Parathyroid adenoma (tissue), 2 donors: ENCODE measurements around the gene ADCY5.

Experiments used
- H2AFZ ChIP-seq: fragments of 300-600 bp; sonication (generic); one replicate; pipeline ENCODE4 v1.7.0; 2017; ENCODE audit warnings: antibody characterized with exemption, mild to moderate bottlenecking
- H3K27ac ChIP-seq: fragments of 300-600 bp; sonication (generic); one replicate; pipeline ENCODE4 v1.7.0; 2017
- H3K27me3 ChIP-seq: fragments of 300-600 bp; sonication (generic); one replicate; pipeline ENCODE4 v1.7.0; 2017; ENCODE audit warnings: low read length; ENCODE audit not compliant: control insufficient read depth, insufficient read depth
- H3K36me3 ChIP-seq: fragments of 300-600 bp; sonication (generic); one replicate; pipeline ENCODE4 v1.7.0; 2017; ENCODE audit warnings: low read length; ENCODE audit not compliant: control insufficient read depth, insufficient read depth
- H3K4me1 ChIP-seq: fragments of 300-600 bp; sonication (generic); one replicate; pipeline ENCODE4 v1.7.0; 2017; ENCODE audit warnings: control low read depth
- H3K4me2 ChIP-seq: fragments of 300-600 bp; sonication (generic); one replicate; pipeline ENCODE4 v1.7.0; 2017; ENCODE audit warnings: low read length
- H3K4me3 ChIP-seq: fragments of 300-600 bp; sonication (generic); one replicate; pipeline ENCODE4 v1.7.0; 2017; ENCODE audit warnings: low read depth, low read length
- H3K79me2 ChIP-seq: fragments of 300-600 bp; sonication (generic); one replicate; pipeline ENCODE4 v1.7.0; 2017; ENCODE audit warnings: control low read depth
- H3K9ac ChIP-seq: fragments of 300-600 bp; sonication (generic); one replicate; pipeline ENCODE4 v1.7.0; 2017; ENCODE audit warnings: mild to moderate bottlenecking
- H3K9me3 ChIP-seq: fragments of 300-600 bp; sonication (generic); one replicate; pipeline ENCODE4 v1.7.0; 2017; ENCODE audit warnings: low read length; ENCODE audit not compliant: control insufficient read depth
- CTCF ChIP-seq: fragments of 300-600 bp; sonication (generic); IDR thresholded peaks from one replicate; pipeline ENCODE4 v1.7.0; 2017; ENCODE audit warnings: antibody characterized with exemption, mild to moderate bottlenecking
- donor health status: primary hyperparathyroidism.

ADCY5 gene

GRCh38 chr3:123389628-123389918 is 59.3 kb downstream of the ADCY5 start:
- no peaks in the 10 kb centered on the region for H3K79me2 ChIP-seq
- no peaks in the 10 kb centered on the region for H3K27me3 ChIP-seq
- no peaks in the 10 kb centered on the region for H3K4me1 ChIP-seq

GRCh38 chr3:123388811-123389627 is 59.9 kb downstream of the ADCY5 start:
- H3K36me3 ChIP-seq, result no peaks in the 10 kb centered on the region
- H3K27ac ChIP-seq, result no peak overlapping the region
- H2AFZ ChIP-seq, result no peak overlapping the region
- TF ChIP-seq CTCF, result no peak
- no peaks in the 10 kb centered on the region for H3K27me3 ChIP-seq
- no peak overlapping the region for H3K4me2 ChIP-seq
- H3K79me2 ChIP-seq, result no peaks in the 10 kb centered on the region
- H3K9me3 ChIP-seq, result no peaks in the 10 kb centered on the region
- H3K9ac ChIP-seq, result no peak overlapping the region
- H3K4me3 ChIP-seq, result no peak overlapping the region
- no peaks in the 10 kb centered on the region for H3K4me1 ChIP-seq

More at GRCh38 chr3:123389628-123389918, 59.3 kb downstream of the ADCY5 start:
- Histone ChIP-seq H2AFZ (no peak overlapping the region), H3K4me2 (no peak overlapping the region), H3K9ac (no peak overlapping the region), H3K36me3 (no peaks in the 10 kb centered on the region), H3K4me3 (no peak overlapping the region), H3K27ac (no peak overlapping the region), H3K9me3 (no peaks in the 10 kb centered on the region)
- TF ChIP-seq CTCF, result no peak

GRCh38 chr3:123388042-123388441 is 60.8 kb downstream of the ADCY5 start:
- H3K9me3 ChIP-seq, result no peaks in the 10 kb centered on the region
- H3K4me1 ChIP-seq, result no peaks in the 10 kb centered on the region
- no peak overlapping the region for H3K4me3 ChIP-seq
- H3K9ac ChIP-seq, result no peak overlapping the region
- no peaks in the 10 kb centered on the region for H3K36me3 ChIP-seq
- no peak overlapping the region for H3K4me2 ChIP-seq
- no peaks in the 10 kb centered on the region for H3K27me3 ChIP-seq
- H3K79me2 ChIP-seq, result no peaks in the 10 kb centered on the region
- no peak overlapping the region for H2AFZ ChIP-seq
- TF ChIP-seq CTCF, result no peak
- no peak overlapping the region for H3K27ac ChIP-seq

GRCh38 chr3:123387532-123387931 is 61.4 kb downstream of the ADCY5 start:
- H3K27me3 ChIP-seq, result no peaks in the 10 kb centered on the region
- H3K79me2 ChIP-seq, result no peaks in the 10 kb centered on the region
- H3K4me1 ChIP-seq, result no peaks in the 10 kb centered on the region
- H3K36me3 ChIP-seq, result no peaks in the 10 kb centered on the region
- H3K9ac ChIP-seq, result no peak overlapping the region
- TF ChIP-seq CTCF, result no peak
- H3K9me3 ChIP-seq, result no peaks in the 10 kb centered on the region
- H3K27ac ChIP-seq, result no peak overlapping the region
- H3K4me2 ChIP-seq, result no peak overlapping the region
- no peak overlapping the region for H3K4me3 ChIP-seq
- no peak overlapping the region for H2AFZ ChIP-seq

GRCh38 chr3:123386477-123387040 is 62.3 kb downstream of the ADCY5 start:
- Histone ChIP-seq H3K27ac (no peak overlapping the region), H3K9me3 (no peaks in the 10 kb centered on the region), H3K79me2 (no peaks in the 10 kb centered on the region), H3K4me3 (no peak overlapping the region), H3K9ac (no peak overlapping the region), H3K4me1 (no peaks in the 10 kb centered on the region), H3K4me2 (no peak overlapping the region), H2AFZ (no peak overlapping the region), H3K27me3 (no peaks in the 10 kb centered on the region), H3K36me3 (no peaks in the 10 kb centered on the region)
- no peak for TF ChIP-seq CTCF
